Measurements from ENCODE around the gene ZNF683.
"Not testable (repeated sequence)": the region's sequence is repeated elsewhere in the genome, so short reads cannot be mapped to it uniquely, and the experiment has no call there.

The ZNF683 gene

DNA sequence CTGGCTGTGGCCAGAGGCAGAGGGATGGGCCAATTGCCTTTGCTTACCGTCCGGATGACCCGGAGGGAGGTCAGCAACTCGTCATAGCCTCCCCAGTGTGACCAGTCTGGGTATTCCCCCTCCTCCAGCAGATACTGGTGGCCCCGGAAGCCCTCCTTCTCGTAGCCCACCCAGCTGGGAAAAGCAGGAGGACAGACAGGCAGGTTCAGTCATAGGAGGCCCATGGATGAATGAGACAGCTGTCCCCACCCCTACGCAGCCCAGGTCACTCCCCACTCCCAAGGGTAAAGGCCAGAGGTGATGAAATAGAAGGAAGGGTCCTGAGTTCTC lies 35.4 kb downstream of the ZNF683 start:
- no peak for DNase-seq (ENCODE audit: low read depth in 2 of 2)

DNA sequence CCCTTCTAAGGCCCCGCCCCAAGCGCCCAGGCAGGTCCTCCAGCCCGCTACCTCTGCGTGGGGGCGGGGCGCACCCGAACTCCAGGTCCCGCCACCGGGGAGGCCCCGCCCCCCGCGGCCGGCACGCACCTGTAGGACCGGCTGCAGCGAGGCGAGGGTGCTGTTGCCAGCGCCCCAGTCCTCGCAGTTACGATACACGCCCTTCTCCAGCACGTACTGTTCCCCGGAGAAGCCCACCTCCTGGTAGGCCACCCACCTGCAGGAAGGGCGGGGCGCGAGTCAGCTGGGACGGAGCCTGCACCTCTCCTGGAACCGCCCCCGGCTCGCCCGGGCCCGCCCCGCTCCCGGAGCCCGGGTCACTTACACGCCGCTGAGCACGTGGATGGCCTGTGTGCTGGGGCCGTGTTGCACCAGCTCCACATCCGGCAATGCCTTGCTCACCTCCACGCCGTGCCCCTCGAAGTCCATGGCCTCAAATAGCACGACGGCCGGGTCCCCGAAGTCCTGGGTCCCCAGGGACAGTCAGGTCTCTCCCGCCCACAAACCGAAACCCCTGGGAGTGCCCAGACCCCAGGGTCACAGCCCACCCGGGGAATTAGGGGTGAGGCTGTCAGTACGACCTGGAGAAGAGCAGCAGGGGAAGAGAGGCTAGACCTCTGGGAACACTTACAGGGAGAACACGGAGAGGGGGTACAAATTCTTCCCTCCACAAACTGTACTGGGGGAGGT lies 35.9 kb downstream of the ZNF683 start:
- DNase-seq (ENCODE audit: low read depth in 2 of 2) = peak; percentile 75 to 76

DNA sequence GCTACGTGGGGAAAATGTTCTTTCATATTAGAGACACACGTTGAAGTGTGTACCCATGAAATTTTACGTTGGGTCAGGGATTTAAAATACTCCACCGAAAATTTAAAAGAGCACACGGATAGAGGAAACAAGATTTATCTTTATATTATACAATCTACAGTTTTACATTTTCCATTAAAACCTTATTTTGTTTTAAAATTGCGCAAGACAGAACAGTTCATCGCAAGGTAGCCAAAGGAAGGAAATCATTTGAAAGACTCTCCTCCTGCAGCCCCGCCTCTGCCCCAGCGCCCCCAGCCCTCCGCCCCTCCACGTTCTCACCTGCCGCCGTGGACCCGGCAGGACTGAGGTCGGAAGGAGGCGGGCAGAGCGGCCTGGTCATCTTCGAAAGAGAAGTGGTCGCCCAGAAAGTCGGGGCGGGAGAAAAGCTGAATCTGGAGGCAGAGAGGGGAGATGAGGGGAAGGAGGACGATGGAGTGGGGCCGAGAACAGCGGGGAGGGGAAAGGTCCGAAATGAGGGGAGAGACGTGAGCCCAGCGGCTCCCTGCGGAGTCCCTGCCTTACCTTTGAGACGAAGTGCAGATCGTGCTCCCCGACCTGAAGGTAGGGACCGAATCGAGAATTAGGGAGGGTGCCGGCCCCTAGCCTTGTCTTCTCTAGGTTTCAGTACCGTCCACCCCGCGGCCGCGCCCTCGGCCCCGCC lies 36.6 kb downstream of the ZNF683 start:
- no peak for DNase-seq (ENCODE audit: low read depth in 2 of 2)

DNA sequence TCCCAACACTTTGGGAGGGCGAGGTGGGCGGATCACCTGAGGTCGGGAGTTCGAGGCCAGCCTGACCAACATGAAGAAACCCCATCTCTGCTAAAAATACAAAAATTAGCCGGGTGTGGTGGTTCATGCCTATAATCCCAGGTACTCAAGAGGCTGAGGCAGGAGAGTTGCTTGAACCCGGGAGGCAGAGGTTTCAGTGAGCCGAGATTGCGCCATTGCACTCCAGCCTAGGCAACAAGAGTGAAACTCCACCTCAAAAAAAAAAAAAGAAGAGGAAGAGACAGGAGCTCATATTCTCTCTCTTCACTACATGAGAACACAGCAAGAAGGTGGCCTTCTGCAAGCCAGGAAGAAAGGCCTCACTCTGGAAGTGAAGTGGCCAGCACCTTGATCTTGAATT lies 39.2 kb downstream of the ZNF683 start:
- DNase-seq (ENCODE audit: low read depth in 2 of 2) = not testable (repeated sequence)

DNA sequence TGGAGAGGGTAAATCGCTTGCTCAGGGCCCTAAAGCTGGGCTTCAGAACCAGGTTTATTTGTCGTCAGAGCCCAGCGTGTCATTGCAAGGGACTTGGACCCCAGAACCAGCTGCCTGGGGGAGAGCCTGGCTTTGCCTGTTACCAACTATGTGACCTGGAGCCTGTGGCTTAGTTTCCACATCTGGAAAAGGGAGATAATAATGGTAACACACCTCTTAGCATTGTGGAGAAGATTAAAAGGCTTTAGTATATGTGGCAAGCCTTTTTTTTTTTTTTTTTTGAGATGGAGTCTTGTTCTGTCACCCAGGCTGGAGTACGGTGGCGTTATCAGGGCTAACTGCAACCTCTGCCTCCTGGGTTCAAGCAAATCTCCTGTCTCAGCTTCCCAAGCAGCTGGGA lies 42.3 kb downstream of the ZNF683 start:
- no peak for DNase-seq (ENCODE audit: low read depth in 2 of 2)

DNA sequence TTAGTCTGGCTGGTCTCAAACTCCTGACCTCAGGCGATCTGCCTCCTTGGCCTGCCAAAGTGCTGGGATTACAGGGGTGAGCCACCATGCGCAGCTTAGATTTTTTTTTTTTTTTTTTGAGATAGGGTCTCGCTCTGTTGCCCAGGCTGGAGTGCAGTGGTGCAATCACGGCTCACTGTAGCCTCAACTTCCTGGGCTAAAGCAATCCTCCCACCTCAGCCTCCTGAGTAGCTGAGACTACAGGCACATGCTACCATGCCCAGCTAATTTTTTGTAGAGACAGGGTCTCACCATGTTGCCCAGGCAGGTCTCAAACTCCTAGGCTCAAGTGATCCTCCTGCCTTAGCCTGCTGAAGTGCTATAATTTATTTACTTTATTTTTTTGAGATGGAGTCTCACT lies 43.2 kb downstream of the ZNF683 start:
- not testable (repeated sequence) for DNase-seq (ENCODE audit: low read depth in 2 of 2)

DNA sequence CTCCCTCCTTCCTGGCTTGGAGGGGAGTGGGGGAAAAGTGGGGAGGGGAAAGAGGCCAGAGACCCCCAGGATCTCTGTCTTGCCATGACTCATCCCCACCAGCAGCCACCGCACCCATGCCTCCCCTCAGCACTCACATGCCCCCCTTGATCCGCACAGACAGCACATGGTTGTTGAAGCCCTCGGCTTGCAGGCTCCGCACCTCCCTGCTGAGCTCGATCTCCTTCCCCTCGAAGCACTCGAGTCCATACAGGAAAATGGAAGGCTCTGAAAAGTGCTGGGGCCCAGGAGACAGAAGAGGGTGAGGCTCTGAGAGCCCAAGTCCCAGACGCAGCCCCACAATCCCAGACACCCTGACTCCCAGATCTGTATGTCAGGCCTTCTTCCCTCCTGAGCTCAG lies 44.0 kb downstream of the ZNF683 start:
- no peak for DNase-seq (ENCODE audit: low read depth in 2 of 2)

DNA sequence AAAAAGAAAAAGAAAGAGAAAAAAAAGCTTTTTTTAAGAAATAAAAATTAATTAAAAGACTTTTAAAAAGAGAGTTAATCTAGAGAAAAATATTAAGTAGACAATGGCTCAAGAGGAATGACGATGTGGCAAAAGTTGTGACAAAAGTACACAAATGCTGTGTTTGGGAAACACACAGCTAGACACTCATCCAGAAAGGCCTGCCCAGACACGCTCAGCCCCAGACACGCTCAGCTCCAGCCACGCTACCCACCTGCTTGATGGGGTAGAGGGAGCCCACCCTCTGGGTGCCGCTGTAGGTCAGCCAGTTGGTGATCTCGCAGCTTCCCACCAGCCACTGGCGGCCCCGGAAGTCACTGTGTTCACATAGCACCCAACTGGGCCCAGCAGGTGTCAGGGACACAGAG lies 44.6 kb downstream of the ZNF683 start:
- no peak for DNase-seq (ENCODE audit: low read depth in 2 of 2)

DNA sequence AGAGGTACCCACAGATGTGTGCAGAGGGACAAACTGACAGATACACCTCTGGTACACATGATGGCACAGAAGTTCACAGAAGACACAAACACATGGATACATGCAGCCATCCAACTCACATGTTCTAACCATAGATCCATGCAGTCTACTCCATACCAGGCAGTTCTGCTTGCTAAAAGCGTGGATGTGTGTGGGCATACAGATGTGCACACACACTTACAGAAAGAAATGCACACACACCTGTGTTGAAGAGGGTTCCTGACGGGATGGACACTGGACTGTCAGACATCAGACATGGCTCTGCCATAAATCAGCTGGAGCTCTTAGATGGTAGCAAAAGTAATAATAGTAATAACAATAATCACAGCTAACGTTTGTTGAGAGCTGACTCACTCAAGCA lies 48.0 kb downstream of the ZNF683 start:
- no peak for DNase-seq (ENCODE audit: low read depth in 2 of 2)

DNA sequence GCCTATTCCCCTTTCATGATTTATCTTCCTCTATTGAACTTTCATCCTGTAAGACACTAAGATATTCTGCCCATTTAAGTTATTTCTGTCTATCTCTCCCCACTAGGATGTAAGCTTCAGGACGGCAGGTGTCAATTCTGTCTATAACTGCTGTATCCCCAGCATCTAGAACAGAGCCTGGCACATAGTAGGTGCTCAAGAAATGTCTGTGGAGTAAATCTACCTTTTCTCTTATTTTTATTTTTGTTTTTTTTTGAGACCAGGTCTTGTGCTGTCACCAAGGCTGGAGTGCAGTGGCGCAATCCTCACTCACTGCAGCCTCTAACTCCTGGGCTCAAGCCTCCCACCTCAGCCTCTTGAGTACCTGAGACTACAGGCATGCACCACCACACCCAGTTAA lies 49.2 kb downstream of the ZNF683 start:
- no peak for DNase-seq (ENCODE audit: low read depth in 2 of 2)

DNA sequence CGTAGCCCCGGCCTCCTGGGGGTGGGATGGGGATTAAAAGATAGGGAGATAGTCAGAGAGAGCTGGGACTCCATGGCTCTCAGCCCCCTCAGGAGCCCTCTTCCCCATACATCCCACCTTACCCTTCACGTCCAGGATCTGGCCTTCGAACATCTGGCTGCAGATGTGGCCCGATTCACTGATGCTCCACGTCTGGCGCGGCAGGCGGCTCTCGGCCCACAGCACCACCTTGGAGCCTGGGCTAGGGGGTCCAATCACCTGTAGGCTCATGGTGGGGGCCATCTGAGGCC lies 50.6 kb downstream of the ZNF683 start:
- no peak for DNase-seq (ENCODE audit: low read depth in 2 of 2)

DNA sequence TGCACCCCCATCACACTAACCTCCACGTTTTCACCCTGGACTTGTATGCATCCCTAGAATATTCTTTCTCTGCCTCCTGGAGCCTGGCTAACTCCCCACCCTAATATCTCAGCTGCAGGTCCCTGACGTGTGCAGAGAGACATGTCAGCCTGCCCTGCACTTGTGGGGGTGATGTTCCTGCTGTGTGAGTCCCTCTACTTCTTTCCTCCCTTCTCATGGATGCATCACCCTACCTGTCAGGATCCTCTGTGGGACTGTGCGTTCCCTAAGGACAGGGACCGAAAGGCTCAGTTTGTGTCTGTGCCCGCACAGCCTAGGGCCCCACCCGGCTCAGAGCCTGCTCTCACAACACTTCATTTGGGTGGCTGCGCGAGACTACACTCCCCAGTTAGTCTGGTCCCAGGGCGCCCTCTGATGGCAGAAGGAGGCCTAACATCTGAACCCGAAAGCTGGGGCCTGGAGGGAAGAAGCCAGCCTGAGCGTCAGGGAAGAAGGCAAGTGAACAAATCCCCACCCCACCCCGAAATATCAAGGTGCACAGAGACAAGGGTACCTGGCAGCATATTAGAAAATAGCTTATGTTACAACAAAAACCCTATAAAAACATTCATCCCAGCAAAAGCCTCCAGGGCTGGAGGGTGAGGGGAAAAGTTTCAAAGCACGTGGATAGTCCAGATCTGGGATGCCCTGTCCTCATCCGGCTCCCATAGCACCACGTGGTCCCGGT lies 51.1 kb downstream of the ZNF683 start:
- peak; percentile 80 to 91 for DNase-seq (ENCODE audit: low read depth in 2 of 2)

DNA sequence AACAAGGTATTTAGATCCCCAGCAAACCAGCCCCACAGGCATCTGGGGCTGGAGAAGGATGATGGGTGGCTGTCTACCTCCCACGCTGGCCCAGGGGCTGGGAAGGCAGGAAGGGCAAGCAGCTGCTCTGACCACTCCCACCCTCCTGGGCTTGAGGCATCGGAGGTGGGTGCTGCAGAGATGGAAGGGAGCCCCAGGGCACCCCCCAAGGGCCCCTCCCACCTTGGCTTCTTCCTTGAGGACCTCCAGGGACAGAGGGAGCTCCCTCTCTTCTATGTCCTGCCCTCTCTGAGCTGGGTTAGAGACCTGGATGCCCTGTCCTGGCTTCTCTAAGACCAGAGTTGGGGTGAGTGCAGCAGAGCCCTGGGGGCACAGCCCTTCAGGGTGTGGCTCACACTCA lies 51.7 kb downstream of the ZNF683 start:
- DNase-seq (ENCODE audit: low read depth in 2 of 2) = no peak

DNA sequence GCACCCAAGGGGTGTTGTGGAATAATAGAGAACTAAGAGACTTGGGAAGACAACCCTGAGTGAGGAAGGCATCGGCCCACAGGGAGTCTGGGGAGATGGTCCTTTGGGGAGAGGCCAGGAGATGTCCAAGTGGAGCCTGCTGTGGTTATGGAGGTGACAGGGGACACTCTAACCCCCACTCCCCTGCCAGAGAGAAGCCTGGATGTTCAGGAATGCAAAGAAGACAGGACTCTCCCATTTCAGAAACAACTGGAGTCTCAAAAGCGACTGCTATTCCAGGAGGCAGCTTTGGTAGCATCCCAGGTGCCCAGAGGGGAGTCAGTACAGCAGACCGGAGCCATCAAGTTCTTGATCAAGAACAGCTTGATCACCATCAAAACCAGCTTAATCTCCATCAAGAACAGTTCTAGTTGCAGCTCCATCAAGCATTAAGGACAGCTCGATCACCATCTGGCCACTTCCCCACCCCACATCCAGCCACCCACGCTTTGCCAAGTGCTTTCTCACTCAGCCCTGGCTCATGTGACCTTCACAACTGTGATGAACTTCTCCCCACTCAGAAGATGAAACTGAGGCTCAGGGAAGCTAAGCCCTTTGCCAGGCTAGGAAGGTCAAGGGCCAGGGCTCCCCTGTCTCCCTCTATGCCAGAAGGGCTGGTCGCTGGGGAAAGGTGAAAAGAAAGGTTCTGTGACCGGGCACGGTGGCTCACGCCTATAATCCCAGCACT lies 54.0 kb downstream of the ZNF683 start:
- no peak for DNase-seq (ENCODE audit: low read depth in 2 of 2)

DNA sequence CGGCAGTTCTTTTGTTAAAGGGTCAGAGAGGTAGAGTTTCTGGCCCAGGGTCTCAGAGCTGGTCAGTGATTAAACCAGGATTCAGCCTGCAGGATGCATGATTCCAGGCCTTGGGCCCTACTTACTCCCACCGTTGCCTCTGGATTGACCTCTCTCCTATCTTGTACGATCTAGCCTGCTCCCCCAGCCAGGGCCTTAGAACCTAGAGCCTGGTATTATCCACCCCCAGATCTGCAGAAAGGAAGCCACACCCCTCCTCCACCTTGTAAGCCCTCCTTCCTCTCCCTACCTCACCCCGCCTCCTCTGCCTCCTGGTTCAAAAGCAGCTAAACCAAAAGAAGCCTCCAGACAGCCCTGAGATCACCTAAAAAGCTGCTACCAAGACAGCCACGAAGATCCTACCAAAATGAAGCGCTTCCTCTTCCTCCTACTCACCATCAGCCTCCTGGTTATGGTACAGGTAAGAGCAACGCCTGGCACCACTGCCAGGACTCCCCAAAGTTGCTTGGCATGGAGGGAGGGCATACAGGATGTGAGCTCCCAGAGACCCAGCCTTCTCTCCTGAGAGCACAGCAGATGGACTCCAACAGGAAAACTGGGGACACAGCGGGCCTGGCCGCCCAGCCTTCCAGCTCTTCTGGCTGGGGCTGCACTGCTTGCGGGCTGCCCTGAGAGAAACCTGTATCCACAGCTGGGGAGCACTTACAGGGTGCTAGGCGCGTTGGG lies 54.8 kb downstream of the ZNF683 start, which contains the start of gene CD52:
CD52 (plus strand) TSS at position 347 of the 726 bp plus-strand sequence; CDS start at position 407, 60 bp downstream.
- peak; percentile 50 to 68 for DNase-seq (ENCODE audit: low read depth in 2 of 2)

DNA sequence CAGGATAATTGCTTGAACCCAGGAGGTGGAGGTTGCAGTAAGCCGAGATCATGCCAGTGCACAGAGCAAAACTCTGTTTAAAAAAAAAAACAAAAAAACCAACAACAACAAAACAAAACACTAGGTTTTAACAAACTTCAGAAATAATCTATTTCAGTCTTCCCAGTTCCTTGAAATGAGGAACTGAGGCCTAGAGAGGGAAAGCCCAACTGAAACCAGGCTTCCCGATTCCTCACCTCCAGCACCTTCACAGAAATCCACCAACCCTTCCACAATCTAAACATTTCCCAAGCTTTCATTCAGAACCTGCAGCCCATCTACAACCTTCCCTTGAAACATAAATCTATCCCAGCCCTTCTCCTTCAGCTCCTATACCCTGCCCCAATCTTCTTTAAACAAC lies 55.4 kb downstream of the ZNF683 start:
- DNase-seq (ENCODE audit: low read depth in 2 of 2) = no peak

DNA sequence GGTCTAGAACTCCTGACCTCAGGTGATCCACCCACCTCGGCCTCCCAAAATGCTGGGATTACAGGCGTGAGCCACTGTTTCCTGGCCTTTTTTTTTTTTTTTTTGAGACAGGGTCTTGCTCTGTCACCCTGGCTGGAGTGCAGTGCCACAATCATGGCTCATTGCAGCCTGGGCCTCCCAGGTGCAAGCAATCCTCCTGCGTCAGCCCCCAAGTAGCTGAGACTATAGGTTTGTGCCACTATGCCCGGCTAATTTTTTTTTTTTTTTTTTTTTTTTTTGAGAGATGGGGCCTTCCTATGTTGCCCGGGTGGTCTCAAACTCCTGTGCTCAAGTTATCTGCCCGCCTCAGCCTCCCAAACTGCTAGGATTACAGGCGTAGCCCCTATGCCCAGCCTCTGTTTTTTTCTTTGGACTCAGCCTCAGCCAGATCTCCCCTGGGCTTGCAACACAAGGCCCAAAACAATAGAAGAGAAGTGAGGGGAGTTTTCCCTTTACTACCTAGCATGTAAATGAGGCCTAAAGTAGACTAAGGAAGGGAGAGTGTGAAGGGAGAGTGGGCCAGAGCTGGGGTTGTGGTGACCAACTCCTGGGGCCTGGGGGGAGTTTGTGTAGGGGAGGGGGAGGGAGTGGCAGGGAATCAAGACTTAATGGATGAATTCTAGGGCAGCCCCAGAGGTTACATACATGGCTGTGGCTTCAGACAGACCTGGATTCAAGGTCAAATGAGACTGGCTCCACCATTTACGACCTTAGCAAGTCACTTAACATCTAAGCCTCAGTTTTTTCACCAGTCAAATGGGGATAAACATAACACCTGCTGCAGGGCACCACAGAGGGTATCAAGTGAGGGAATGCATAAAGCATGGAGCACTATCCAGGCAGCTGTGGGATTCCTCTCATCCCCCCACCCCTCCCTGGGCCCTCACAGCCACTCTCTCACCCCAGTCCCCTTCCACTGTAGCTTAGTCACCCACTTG lies 56.4 kb downstream of the ZNF683 start:
- DNase-seq (ENCODE audit: low read depth in 2 of 2) = no peak

DNA sequence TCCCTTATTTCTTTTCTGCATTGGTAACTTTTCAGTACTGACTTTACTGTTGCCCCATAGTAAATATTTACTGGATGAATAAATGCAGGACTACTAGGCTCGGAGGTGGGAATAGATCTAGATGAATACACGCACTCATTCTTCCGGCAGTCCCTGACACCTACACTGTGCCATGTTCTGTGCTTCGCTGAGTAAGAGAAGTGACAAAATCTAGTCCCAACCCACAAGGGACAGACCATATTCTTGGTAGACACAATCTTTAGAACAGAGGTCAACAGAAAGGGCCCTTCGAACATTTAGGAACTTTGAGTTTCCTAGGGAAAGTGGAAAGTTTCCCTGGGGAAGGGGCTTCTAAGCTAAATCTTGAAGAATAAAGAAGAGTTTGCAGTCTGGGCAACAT lies 58.0 kb downstream of the ZNF683 start:
- no peak for DNase-seq (ENCODE audit: low read depth in 2 of 2)

Measured in stimulated activated CD8-positive, alpha-beta memory T cell treated with anti-CD3 and anti-CD28 coated beads, Interleukin-15, amount 100 ng/mL, for 4 hours (primary cell).